ENCODE results near the gene RNF13. TPM values are rescaled to one million over a fixed set of nuclear protein-coding genes. Genes with fewer than 3 reads are reported as not detected.
A peak's percentile ranks its signal among the peaks of the same experiment; 100 is the strongest.
"Not testable (repeated sequence)": the region's sequence is repeated elsewhere in the genome, so short reads cannot be mapped to it uniquely, and the experiment has no call there.

RNF13 gene
- total RNA-seq, 1 donor from 2014 or later: 173 TPM

GRCh38 chr3:149831321-149831720 is 18.3 kb downstream of the RNF13 start:
- intact Hi-C loops (cut with DNase I): no loop called here
- no peak for DNase-seq (ENCODE audit: low spot score)

GRCh38 chr3:149832086-149832485 is 19.1 kb downstream of the RNF13 start:
- no peak for DNase-seq (ENCODE audit: low spot score)
- intact Hi-C loops (cut with DNase I): no loop called here
- ATAC-seq: no peak

More at GRCh38 chr3:149831321-149831720, 18.3 kb downstream of the RNF13 start:
- ATAC-seq: no peak

- intact Hi-C loops (cut with DNase I): no loop called here
- DNase-seq (ENCODE audit: low spot score) (no peak), ATAC-seq (no peak)
Observed at GRCh38 chr3:149833241-149833640, 20.2 kb downstream of the RNF13 start.

GRCh38 chr3:149838491-149838890 is 25.5 kb downstream of the RNF13 start:
- DNase-seq (ENCODE audit: low spot score); ATAC-seq; intact Hi-C loops (cut with DNase I): not testable (repeated sequence)

GRCh38 chr3:149839469-149839868 is 26.5 kb downstream of the RNF13 start:
- intact Hi-C loops (cut with DNase I); ATAC-seq; DNase-seq (ENCODE audit: low spot score): not testable (repeated sequence)

- intact Hi-C loops (cut with DNase I): no loop called here
- DNase-seq (ENCODE audit: low spot score): no peak
- ATAC-seq: no peak
Observed at GRCh38 chr3:149839896-149840295, 26.9 kb downstream of the RNF13 start.

- DNase-seq (ENCODE audit: low spot score) (no peak), ATAC-seq (no peak)
- intact Hi-C loops (cut with DNase I): no loop called here
Observed at GRCh38 chr3:149843502-149843901, 30.5 kb downstream of the RNF13 start.

- ATAC-seq: no peak
- intact Hi-C loops (cut with DNase I): no loop called here
- DNase-seq (ENCODE audit: low spot score): no peak
Observed at GRCh38 chr3:149844091-149844490, 31.1 kb downstream of the RNF13 start.

GRCh38 chr3:149845570-149846244 is 32.7 kb downstream of the RNF13 start:
- intact Hi-C loops (cut with DNase I): no loop called here
- no peak for ATAC-seq
- DNase-seq (ENCODE audit: low spot score): no peak

- intact Hi-C loops (cut with DNase I): no loop called here
- ATAC-seq (no peak), DNase-seq (ENCODE audit: low spot score) (no peak)
Observed at GRCh38 chr3:149848238-149848637, 35.2 kb downstream of the RNF13 start.

- ATAC-seq (no peak), DNase-seq (ENCODE audit: low spot score) (no peak)
- intact Hi-C loops (cut with DNase I): no loop called here
Observed at GRCh38 chr3:149848688-149849087, 35.7 kb downstream of the RNF13 start.

GRCh38 chr3:149850787-149851584 is 38.0 kb downstream of the RNF13 start:
- ATAC-seq (no peak), DNase-seq (ENCODE audit: low spot score) (no peak)
- intact Hi-C loops (cut with DNase I): no loop called here

GRCh38 chr3:149858911-149859310 is 45.9 kb downstream of the RNF13 start:
- intact Hi-C loops (cut with DNase I): no loop called here
- ATAC-seq (no peak), DNase-seq (ENCODE audit: low spot score) (no peak)

- intact Hi-C loops (cut with DNase I): no loop called here
- no peak for DNase-seq (ENCODE audit: low spot score)
- no peak for ATAC-seq
Observed at GRCh38 chr3:149860881-149861280, 47.9 kb downstream of the RNF13 start.

- DNase-seq (ENCODE audit: low spot score): no peak
- ATAC-seq: no peak
- intact Hi-C loops (cut with DNase I): no loop called here
Observed at GRCh38 chr3:149867563-149867962, 54.5 kb downstream of the RNF13 start.

- ATAC-seq: no peak
- no peak for DNase-seq (ENCODE audit: low spot score)
- intact Hi-C loops (cut with DNase I): no loop called here
Observed at GRCh38 chr3:149871855-149872254, 58.8 kb downstream of the RNF13 start.

GRCh38 chr3:149872589-149872988 is 59.6 kb downstream of the RNF13 start:
- ATAC-seq: no peak
- intact Hi-C loops (cut with DNase I): no loop called here
- DNase-seq (ENCODE audit: low spot score): no peak

GRCh38 chr3:149877668-149878067 is 64.7 kb downstream of the RNF13 start:
- intact Hi-C loops (cut with DNase I): no loop called here
- ATAC-seq (no peak), DNase-seq (ENCODE audit: low spot score) (no peak)

- DNase-seq (ENCODE audit: low spot score) (peak; percentile 82), ATAC-seq (peak; percentile 76)
- intact Hi-C loops (cut with DNase I): no loop called here
Observed at GRCh38 chr3:149879872-149880271, 66.9 kb downstream of the RNF13 start.

GRCh38 chr3:149881879-149882278 is 68.9 kb downstream of the RNF13 start:
- no peak for ATAC-seq
- intact Hi-C loops (cut with DNase I): no loop called here
- DNase-seq (ENCODE audit: low spot score): no peak
